ENCODE data around the gene NCOA7.

- no peak for TF ChIP-seq GATA2 (IDR thresholded peaks at IDR 0.05; ENCODE audit: low read depth, low read length)
- TF ChIP-seq GATA3 (IDR thresholded peaks at IDR 0.05; ENCODE audit: low read depth, low read length), result no peak
Measured at GRCh38 chr6:125888989-125889656, 98.4 kb downstream of the NCOA7 start.

Measured in SH-SY5Y (cell line).